Measurements from ENCODE around the gene EML4. TPM values are rescaled to one million over a fixed set of nuclear protein-coding genes. Genes with fewer than 3 reads are reported as not detected.

The EML4 gene
- total and polyA plus RNA-seq, 2 of the 13 experiments (the other 11 are each of a cell fraction or from before 2014, with no cell fraction given): 243 to 476 TPM

DNA sequence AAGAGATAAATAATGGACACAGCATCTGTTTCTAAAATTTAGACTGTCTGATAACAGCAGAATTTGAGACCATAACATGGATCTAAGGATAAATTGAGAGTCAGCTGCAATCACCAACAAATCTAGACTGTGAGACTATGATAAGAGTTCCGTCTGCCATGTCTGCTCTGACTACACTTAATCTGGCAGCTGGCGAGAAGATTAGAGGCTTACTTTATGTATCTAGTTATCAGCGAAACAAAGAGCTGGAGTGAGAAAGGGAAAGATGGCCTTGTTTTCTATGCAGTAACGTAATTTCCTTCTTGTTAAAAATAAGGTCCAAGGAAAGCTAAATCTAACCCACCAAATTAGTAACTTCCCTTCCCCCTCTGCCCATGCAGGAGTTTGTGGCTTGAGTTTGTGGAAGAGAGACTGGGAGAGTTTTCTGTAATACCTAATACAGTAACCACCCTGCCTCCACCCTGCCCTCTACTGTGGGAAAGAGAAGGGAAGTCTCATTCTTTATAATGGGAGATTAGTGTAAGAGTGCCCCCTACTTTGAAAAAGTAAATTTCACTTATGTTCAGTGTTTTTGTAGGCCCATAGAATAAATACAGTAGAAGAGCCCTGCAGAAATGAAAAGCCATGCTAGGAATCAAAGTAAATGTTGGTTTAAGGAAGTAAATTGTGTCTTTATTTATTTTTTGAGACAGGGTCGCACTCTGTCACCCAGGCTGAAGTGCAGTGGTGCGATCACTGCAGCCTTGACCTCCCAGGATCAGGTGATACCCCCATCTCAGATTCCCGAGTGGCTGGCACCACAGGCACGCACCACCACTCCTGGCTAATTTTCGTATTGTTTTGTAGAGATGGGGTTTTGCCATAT is 27.5 kb downstream of the EML4 start (continued):
- TF ChIP-seq, protein P1, sequence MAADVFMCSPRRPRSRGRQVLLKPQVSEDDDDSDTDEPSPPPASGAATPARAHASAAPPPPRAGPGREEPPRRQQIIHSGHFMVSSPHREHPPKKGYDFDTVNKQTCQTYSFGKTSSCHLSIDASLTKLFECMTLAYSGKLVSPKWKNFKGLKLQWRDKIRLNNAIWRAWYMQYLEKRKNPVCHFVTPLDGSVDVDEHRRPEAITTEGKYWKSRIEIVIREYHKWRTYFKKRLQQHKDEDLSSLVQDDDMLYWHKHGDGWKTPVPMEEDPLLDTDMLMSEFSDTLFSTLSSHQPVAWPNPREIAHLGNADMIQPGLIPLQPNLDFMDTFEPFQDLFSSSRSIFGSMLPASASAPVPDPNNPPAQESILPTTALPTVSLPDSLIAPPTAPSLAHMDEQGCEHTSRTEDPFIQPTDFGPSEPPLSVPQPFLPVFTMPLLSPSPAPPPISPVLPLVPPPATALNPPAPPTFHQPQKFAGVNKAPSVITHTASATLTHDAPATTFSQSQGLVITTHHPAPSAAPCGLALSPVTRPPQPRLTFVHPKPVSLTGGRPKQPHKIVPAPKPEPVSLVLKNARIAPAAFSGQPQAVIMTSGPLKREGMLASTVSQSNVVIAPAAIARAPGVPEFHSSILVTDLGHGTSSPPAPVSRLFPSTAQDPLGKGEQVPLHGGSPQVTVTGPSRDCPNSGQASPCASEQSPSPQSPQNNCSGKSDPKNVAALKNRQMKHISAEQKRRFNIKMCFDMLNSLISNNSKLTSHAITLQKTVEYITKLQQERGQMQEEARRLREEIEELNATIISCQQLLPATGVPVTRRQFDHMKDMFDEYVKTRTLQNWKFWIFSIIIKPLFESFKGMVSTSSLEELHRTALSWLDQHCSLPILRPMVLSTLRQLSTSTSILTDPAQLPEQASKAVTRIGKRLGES (CRISPR knock-in tag; IDR thresholded peaks at IDR 0.05; ENCODE audit: borderline replicate concordance): no peak
- TF ChIP-seq, protein P2, sequence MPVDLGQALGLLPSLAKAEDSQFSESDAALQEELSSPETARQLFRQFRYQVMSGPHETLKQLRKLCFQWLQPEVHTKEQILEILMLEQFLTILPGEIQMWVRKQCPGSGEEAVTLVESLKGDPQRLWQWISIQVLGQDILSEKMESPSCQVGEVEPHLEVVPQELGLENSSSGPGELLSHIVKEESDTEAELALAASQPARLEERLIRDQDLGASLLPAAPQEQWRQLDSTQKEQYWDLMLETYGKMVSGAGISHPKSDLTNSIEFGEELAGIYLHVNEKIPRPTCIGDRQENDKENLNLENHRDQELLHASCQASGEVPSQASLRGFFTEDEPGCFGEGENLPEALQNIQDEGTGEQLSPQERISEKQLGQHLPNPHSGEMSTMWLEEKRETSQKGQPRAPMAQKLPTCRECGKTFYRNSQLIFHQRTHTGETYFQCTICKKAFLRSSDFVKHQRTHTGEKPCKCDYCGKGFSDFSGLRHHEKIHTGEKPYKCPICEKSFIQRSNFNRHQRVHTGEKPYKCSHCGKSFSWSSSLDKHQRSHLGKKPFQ (CRISPR knock-in tag; IDR thresholded peaks at IDR 0.05; ENCODE audit: insufficient replicate concordance): no peak
- TF ChIP-seq ZNF788 (CRISPR knock-in tag; IDR thresholded peaks at IDR 0.05; ENCODE audit: borderline replicate concordance) (no peak), SNRNP70 (IDR thresholded peaks at IDR 0.05; ENCODE audit: low read depth, low read length) (no peak), POGZ (CRISPR knock-in tag; IDR thresholded peaks at IDR 0.05) (peak; percentile 78), CBX1 (IDR thresholded peaks at IDR 0.05; ENCODE audit: low read depth) (no peak), ZNF746 (CRISPR knock-in tag; IDR thresholded peaks at IDR 0.05) (peak; percentile 81; the same call in 1 of the 2 replicates), GFI1 (CRISPR knock-in tag; IDR thresholded peaks at IDR 0.05; ENCODE audit: borderline replicate concordance) (no peak), ZNF225 (CRISPR knock-in tag; IDR thresholded peaks at IDR 0.05) (no peak), CEBPB (IDR thresholded peaks at IDR 0.05; ENCODE audit: borderline replicate concordance, low read depth, low read length) (no peak), SALL1 (CRISPR knock-in tag; IDR thresholded peaks at IDR 0.05) (peak; percentile 99), PHF8 (CRISPR knock-in tag; IDR thresholded peaks at IDR 0.05) (no peak), ZNF431 (CRISPR knock-in tag; IDR thresholded peaks at IDR 0.05; ENCODE audit: borderline replicate concordance, low read depth) (no peak), KDM5A (IDR thresholded peaks at IDR 0.05; ENCODE audit: borderline replicate concordance, low read length) (no peak), ZNF570 (CRISPR knock-in tag; IDR thresholded peaks at IDR 0.05; ENCODE audit: borderline replicate concordance) (no peak), ATF1 (CRISPR knock-in tag; IDR thresholded peaks at IDR 0.05) (peak; percentile 68; the same call in 1 of the 2 replicates), PAWR (CRISPR knock-in tag; IDR thresholded peaks at IDR 0.05; ENCODE audit: borderline replicate concordance) (no peak)
- TF ChIP-seq, protein P3, sequence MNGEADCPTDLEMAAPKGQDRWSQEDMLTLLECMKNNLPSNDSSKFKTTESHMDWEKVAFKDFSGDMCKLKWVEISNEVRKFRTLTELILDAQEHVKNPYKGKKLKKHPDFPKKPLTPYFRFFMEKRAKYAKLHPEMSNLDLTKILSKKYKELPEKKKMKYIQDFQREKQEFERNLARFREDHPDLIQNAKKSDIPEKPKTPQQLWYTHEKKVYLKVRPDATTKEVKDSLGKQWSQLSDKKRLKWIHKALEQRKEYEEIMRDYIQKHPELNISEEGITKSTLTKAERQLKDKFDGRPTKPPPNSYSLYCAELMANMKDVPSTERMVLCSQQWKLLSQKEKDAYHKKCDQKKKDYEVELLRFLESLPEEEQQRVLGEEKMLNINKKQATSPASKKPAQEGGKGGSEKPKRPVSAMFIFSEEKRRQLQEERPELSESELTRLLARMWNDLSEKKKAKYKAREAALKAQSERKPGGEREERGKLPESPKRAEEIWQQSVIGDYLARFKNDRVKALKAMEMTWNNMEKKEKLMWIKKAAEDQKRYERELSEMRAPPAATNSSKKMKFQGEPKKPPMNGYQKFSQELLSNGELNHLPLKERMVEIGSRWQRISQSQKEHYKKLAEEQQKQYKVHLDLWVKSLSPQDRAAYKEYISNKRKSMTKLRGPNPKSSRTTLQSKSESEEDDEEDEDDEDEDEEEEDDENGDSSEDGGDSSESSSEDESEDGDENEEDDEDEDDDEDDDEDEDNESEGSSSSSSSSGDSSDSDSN (CRISPR knock-in tag; IDR thresholded peaks at IDR 0.05): peak; percentile 39; the same call in 1 of the 2 replicates
- TF ChIP-seq, protein P4, sequence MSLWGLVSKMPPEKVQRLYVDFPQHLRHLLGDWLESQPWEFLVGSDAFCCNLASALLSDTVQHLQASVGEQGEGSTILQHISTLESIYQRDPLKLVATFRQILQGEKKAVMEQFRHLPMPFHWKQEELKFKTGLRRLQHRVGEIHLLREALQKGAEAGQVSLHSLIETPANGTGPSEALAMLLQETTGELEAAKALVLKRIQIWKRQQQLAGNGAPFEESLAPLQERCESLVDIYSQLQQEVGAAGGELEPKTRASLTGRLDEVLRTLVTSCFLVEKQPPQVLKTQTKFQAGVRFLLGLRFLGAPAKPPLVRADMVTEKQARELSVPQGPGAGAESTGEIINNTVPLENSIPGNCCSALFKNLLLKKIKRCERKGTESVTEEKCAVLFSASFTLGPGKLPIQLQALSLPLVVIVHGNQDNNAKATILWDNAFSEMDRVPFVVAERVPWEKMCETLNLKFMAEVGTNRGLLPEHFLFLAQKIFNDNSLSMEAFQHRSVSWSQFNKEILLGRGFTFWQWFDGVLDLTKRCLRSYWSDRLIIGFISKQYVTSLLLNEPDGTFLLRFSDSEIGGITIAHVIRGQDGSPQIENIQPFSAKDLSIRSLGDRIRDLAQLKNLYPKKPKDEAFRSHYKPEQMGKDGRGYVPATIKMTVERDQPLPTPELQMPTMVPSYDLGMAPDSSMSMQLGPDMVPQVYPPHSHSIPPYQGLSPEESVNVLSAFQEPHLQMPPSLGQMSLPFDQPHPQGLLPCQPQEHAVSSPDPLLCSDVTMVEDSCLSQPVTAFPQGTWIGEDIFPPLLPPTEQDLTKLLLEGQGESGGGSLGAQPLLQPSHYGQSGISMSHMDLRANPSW (CRISPR knock-in tag; IDR thresholded peaks at IDR 0.05; ENCODE audit: borderline replicate concordance): peak; percentile 44; the same call in 1 of the 2 replicates

Measured in HepG2 (cell line).